Vagina (tissue), 2 donors: Measurements from ENCODE around the gene BMP5.

ENCODE experiments used
- CTCF ChIP-seq, 3 experiments: fragments of 450-650 bp in 2 of 3; fragments of 200-600 bp in 1 of 3; sonication (generic) in 1 of 3; IDR thresholded peaks; one replicate each; pipeline ENCODE4 v1.5.1; 2017 to 2019; ENCODE audit warnings: antibody characterized with exemption in 3 of 3, mild to moderate bottlenecking in 2 of 3, moderate library complexity in 2 of 3
- POLR2A ChIP-seq, 2 donors: fragments of 450-650 bp; IDR thresholded peaks; one replicate each; pipeline ENCODE4 v1.6.1; 2017; ENCODE audit warnings: antibody characterized with exemption in 2 of 2, mild to moderate bottlenecking in 2 of 2, moderate library complexity in 2 of 2

- TF ChIP-seq POLR2A (IDR thresholded peaks at IDR 0.05) (no peak), CTCF (IDR thresholded peaks at IDR 0.05) (no peak)
These were observed 23.0 kb upstream of the BMP5 start for GRCh38 chr6:55898342-55898741.
